Mammary epithelial cell (primary cell): ENCODE data around the gene CDKAL1.

Experiments used
- EZH2 ChIP-seq: IDR thresholded peaks from 2 replicates; pipeline ENCODE4 v1.6.1; 2012; ENCODE audit warnings: low read length, inconsistent platforms, borderline replicate concordance
- TF ChIP-seq, protein P1 (sequence below), 2 donors: IDR thresholded peaks in 1 of 2; conservative IDR thresholded peaks in 1 of 2; 2 replicates each; pipeline ENCODE4 v1.5.1; 2011 to 2012; ENCODE audit warnings: inconsistent platforms in 2 of 2, low read length in 2 of 2, mild to moderate bottlenecking in 2 of 2, control low read depth in 1 of 2, low read depth in 1 of 2; ENCODE audit not compliant: insufficient read depth in 1 of 2; ENCODE audit errors: extremely low read depth in 1 of 2

DNA sequence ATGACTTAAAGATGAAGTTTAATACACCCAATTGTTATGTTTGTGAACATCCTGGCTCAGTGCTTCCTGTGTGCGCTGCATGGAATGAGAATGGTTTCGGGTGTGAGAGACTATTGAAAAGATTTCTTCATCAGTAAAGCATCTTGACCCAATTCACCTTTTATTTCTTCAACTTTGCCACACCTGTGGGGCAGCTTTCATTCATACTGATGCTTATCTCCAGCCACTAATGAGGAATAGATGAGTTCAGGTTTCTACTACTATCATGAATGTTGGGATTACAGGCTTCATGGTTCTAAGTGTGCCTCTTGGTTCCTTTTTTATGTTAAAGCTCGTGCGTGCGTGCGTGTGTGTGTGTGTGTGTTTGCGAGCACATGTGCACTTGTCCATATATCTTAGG lies 685.6 kb downstream of the CDKAL1 start:
- no peak for TF ChIP-seq EZH2
- TF ChIP-seq, protein P1, sequence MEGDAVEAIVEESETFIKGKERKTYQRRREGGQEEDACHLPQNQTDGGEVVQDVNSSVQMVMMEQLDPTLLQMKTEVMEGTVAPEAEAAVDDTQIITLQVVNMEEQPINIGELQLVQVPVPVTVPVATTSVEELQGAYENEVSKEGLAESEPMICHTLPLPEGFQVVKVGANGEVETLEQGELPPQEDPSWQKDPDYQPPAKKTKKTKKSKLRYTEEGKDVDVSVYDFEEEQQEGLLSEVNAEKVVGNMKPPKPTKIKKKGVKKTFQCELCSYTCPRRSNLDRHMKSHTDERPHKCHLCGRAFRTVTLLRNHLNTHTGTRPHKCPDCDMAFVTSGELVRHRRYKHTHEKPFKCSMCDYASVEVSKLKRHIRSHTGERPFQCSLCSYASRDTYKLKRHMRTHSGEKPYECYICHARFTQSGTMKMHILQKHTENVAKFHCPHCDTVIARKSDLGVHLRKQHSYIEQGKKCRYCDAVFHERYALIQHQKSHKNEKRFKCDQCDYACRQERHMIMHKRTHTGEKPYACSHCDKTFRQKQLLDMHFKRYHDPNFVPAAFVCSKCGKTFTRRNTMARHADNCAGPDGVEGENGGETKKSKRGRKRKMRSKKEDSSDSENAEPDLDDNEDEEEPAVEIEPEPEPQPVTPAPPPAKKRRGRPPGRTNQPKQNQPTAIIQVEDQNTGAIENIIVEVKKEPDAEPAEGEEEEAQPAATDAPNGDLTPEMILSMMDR (conservative IDR thresholded peaks at IDR 0.05 in 1 of 2, IDR thresholded peaks at IDR 0.05 in 1 of 2; ENCODE audit: extremely low read depth in 1 of 2, insufficient read depth in 1 of 2, low read depth in 1 of 2, low read length in 2 of 2) = no peak
